HG03280 (cell line): ENCODE results near the gene DCUN1D2.

ENCODE experiments used
- ATAC-seq: cut with Tn5 transposase; IDR thresholded peaks from one replicate; pipeline ENCODE4 v1.9.1; 2021; ENCODE audit warnings: mild to moderate bottlenecking, moderate library complexity; ENCODE audit not compliant: unreplicated experiment

Gene DCUN1D2

DNA sequence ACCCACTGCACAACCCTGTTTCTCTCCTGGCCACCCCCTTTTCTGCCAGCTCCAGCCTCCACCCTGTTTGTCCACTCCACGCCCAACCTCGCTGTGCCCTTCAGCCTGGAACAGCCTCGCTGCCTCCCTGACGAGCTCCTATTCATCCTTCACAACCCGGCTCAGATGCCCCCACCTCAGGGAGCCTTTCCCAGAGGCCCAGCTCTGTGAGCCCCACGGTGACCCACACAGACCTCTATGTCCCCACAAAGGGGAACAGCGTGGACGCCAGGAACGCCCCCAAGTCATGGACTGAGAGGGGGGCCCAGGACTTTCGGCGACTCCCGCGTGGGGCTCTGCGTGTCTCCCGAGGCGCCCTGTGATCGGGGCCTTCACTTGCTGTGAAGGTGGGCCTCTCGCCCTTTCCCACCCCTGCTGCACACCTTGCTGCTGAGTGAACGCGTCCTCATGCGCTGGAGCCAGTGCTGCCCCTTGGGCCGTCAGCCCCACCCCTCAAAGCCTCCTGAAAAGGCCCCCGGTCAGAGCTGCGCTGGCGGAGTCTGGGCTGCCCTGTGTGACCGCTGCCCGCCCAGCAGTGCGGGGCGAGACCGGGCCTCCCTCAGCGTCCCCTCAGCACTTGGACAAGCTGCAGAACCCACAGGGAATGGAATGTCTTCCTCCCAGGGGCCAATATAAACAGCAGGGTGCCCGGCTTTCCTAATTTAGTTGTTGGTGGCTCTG lies 77.2 kb downstream of the DCUN1D2 start:
- no peak for ATAC-seq

DNA sequence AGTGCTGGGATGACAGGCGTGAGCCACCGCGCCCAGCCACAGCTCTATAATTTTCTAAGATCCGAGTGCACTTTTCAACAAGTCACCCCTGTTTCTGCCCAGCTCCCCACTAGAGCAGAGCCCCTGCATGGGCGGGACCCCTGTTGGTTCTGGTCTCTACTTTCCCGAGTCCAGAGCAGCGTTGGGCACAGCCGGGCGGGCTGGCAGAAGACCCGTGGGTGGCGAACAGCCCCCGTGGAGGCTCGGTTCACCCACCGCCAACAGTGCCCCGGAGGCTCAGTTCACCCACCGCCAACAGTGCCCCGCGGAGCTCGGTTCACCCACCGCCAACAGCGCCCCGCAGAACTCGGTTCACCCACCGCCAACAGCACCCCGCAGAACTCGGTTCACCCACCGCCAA lies 78.1 kb downstream of the DCUN1D2 start:
- ATAC-seq, result no peak

DNA sequence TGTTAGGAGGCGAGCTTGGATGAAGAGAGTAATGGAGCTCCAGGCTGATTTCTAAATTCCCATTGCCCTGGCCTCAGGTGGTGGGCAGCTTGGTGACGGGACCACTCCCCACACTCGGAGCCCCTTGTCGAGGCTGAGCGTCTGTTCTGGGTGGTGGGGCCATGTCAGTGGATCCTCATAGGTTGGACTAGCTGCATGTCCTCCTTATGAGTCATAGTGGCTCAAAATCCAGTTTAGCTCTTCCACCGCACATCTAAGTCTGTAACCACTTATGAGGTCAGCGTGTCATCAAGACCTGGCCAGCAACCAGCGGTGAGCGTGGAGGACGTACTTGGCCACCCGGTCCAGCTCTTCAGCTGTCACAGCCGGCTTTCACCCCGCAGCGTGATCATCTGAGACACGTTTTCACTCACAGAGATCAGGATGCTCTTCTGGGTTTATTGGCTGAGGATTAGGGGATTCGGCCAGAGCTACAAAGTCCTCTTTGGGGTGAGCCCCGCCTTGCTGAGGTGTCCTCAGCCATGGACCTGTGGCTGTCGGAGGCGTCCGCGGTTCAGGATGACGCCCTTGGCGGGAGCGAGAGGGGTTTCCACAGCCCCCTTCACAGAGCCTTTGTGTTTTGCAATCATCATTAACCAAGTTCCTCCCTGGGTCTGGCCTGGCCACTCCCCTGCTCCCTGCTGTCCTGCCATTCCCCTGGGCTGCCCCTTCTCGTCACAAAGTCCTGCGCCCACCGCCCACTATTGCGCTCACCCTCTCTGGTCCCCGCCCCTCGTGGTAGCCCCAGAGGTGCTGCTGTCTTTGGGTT lies 79.1 kb downstream of the DCUN1D2 start:
- ATAC-seq, result no peak

- ATAC-seq, result no peak
These were observed 79.9 kb downstream of the DCUN1D2 start for GRCh38 chr13:113410472-113411201.

DNA sequence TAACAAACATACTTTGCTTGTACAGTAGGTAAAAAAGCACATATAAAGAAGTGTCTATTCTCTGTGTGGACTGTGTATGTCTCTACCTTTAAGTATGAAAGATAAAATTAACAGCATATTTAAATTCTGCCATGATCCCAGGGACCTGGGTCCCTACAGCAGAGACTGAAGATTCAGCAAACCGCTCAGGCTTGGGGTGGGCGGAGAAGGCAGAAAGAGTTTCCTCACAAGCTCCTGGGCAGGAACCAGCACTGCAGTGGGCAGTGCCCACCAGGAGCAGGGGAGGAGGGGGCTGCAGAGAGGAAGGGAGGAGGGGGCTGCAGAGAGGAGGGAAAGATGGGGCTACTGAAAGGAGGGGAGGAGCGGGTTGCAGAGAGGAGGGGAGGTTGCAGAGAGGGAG lies 81.9 kb downstream of the DCUN1D2 start:
- ATAC-seq, result no peak

GRCh38 chr13:113407531-113408393 lies 82.7 kb downstream of the DCUN1D2 start:
- ATAC-seq, result no peak

DNA sequence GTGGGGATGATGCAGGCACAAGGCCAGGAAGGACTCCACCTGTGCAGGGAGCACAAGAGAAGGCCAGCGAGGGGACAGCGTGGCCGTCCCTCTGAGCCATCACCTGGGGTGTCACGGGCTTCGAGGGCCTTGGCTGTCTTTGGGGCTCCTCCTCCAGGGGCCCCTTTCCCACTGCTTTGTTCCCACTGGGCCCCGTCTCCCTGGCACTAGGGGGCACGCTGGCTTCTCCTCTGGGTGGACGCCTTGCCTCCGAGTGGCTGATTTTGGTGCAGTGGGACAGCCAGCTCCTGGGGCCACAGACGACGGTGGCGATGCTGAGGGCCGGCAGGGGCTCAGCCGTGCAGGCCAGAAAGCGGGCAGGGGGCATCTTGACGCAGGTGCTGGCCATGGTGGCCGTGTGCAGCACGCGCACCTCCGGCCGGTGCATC lies 83.4 kb downstream of the DCUN1D2 start:
- ATAC-seq, result no peak

DNA sequence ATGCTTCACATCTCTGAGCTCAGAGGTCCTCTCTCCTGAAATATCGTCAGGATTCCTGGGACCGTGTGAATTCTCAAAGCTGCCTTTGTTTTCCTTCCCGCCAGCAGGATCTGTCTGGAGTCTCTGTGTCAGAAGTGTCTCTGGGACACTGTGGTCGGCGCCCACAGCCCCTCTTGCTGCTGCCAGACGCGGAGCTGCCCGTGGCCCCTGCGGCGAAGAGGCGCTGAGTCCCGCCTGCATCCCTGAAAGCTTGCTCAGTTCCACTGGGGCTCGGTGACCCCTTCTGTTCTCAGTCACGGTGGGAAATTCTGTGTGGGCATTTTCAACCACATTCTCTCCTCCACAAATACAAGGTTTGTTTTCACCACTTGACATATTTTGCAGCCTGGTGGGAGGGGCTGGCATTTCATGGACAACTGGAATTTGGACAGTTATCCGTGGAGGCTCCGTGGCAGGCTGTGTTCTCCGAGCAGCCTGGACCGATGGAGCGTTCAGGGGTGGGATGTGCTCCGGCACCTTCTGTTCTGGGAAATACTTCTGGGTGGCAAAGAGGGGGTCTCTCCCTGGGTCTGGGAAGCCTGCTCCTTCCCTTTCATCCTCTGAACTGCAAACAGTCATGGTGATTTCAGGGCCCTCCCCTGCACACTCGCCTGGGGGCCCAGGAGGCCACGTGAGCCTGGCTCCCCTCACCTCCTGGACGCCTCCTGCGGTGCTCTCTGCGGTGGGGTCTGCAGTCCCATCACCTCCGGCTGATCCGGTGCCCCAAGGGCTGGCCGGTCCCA lies 84.0 kb downstream of the DCUN1D2 start:
- no peak for ATAC-seq
